DND-41 (cell line): ENCODE results near the gene MAPK10.

Experiments used
- ATAC-seq: fragments of 200-7000 bp; cut with Tn5 transposase; 3 replicates; pipeline ENCODE4 v1.9.1; 2021; ENCODE audit warnings: low read depth; ENCODE audit not compliant: insufficient read depth
- DNase-seq: peaks from one replicate; pipeline ENCODE4 v3.0.0-alpha.2; 2020
- H2AFZ ChIP-seq: 2 replicates; pipeline ENCODE4 v1.6.0; 2012; ENCODE audit warnings: low read depth, low read length
- H3K27ac ChIP-seq: 2 replicates; pipeline ENCODE4 v1.5.1; 2012; ENCODE audit warnings: low read length, inconsistent platforms
- H3K27me3 ChIP-seq: fragments of 200-600 bp; sonication (generic); 2 replicates; pipeline ENCODE4 v1.6.0; 2012; ENCODE audit warnings: low read length, mild to moderate bottlenecking, inconsistent platforms; ENCODE audit not compliant: insufficient read depth, poor library complexity
- H3K36me3 ChIP-seq: 2 replicates; pipeline ENCODE4 v1.5.1; 2012; ENCODE audit warnings: low read length, inconsistent platforms; ENCODE audit not compliant: insufficient read depth
- H3K4me1 ChIP-seq: 2 replicates; pipeline ENCODE4 v1.5.1; 2012; ENCODE audit warnings: mild to moderate bottlenecking, low read length; ENCODE audit not compliant: insufficient read depth
- H3K4me2 ChIP-seq: 2 replicates; pipeline ENCODE4 v1.6.0; 2012; ENCODE audit warnings: mild to moderate bottlenecking, moderate library complexity, low read length, inconsistent platforms; ENCODE audit not compliant: insufficient read depth
- H3K4me3 ChIP-seq, 2 experiments: fragments of 200-600 bp in 1 of 2; shearing (Covaris generic) in 1 of 2; 2 replicates each; pipeline ENCODE4 v1.5.1; 2012 to 2016; ENCODE audit warnings: inconsistent platforms in 2 of 2, low read length in 2 of 2, mild to moderate bottlenecking in 2 of 2, low read depth in 1 of 2, moderate library complexity in 1 of 2
- H3K79me2 ChIP-seq: 2 replicates; pipeline ENCODE4 v1.6.0; 2012; ENCODE audit warnings: low read length, inconsistent platforms; ENCODE audit not compliant: insufficient read depth
- H3K9ac ChIP-seq: 2 replicates; pipeline ENCODE4 v1.6.0; 2012; ENCODE audit warnings: low read depth, mild to moderate bottlenecking, inconsistent platforms, low read length, moderate library complexity
- H3K9me3 ChIP-seq: 2 replicates; pipeline ENCODE4 v1.5.1; 2012; ENCODE audit warnings: low read length, moderate library complexity, mild to moderate bottlenecking, inconsistent platforms; ENCODE audit not compliant: insufficient read depth, severe bottlenecking
- H4K20me1 ChIP-seq: 2 replicates; pipeline ENCODE4 v1.6.0; 2012; ENCODE audit warnings: low read length; ENCODE audit not compliant: insufficient read depth
- EZH2 ChIP-seq: IDR thresholded peaks from 3 replicates; pipeline ENCODE4 v1.6.1; 2012; ENCODE audit warnings: borderline replicate concordance, low read depth, mild to moderate bottlenecking, moderate library complexity, low read length, inconsistent platforms; ENCODE audit not compliant: severe bottlenecking
- TF ChIP-seq, protein P1 (sequence below): IDR thresholded peaks from 2 replicates; pipeline ENCODE4 v1.5.1; 2012; ENCODE audit warnings: borderline replicate concordance, low read length, moderate library complexity, mild to moderate bottlenecking; ENCODE audit not compliant: poor library complexity, severe bottlenecking; ENCODE audit errors: extremely low read depth

Gene MAPK10

DNA sequence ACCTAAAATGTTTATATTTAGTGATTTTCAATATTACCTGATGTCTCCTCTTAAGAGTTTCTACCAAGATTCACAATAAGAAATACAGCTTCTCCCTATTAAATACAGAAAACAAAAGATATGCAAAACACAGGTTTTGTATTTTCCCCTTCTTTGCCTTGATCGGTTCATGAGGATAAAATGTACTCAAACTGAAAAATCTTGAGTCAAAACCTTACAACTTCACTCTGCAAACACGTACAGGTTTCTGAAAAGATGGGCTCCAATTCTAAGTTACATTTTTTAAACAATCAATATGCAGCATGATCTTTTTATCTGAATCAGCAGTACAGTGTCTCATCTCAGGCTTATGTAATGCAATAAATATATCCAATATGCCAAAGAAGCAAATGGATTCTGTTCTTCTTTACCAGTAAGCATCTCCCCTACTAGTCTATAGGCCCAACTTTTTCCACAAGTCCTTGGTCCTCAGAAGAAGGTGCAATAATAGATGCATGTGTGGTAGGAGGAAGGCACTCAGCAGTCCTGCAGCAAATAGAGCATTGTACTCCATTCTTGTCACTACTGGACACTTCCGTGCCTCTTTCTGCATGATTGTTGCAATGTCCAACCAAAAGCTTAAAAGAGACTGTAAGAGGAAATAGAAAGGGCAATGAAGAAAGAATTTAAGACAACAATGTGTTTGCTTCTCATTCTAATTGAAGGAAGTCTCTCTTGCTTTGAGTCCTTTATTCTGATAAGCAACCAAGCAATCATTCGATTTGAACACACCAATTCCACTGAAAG lies 3.2 kb downstream of the MAPK10 start:
- Histone ChIP-seq H3K4me3 (no peak overlapping the region), H4K20me1 (no peaks in the 10 kb centered on the region), H3K27me3 (peaks cover 5% of the 10 kb centered on the region), H2AFZ (no peak overlapping the region), H3K36me3 (no peaks in the 10 kb centered on the region), H3K4me1 (peaks cover 16% of the 10 kb centered on the region), H3K27ac (no peak overlapping the region), H3K4me2 (no peak overlapping the region), H3K9me3 (no peaks in the 10 kb centered on the region), H3K9ac (no peak overlapping the region), H3K79me2 (no peaks in the 10 kb centered on the region)
- TF ChIP-seq, protein P1, sequence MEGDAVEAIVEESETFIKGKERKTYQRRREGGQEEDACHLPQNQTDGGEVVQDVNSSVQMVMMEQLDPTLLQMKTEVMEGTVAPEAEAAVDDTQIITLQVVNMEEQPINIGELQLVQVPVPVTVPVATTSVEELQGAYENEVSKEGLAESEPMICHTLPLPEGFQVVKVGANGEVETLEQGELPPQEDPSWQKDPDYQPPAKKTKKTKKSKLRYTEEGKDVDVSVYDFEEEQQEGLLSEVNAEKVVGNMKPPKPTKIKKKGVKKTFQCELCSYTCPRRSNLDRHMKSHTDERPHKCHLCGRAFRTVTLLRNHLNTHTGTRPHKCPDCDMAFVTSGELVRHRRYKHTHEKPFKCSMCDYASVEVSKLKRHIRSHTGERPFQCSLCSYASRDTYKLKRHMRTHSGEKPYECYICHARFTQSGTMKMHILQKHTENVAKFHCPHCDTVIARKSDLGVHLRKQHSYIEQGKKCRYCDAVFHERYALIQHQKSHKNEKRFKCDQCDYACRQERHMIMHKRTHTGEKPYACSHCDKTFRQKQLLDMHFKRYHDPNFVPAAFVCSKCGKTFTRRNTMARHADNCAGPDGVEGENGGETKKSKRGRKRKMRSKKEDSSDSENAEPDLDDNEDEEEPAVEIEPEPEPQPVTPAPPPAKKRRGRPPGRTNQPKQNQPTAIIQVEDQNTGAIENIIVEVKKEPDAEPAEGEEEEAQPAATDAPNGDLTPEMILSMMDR: no peak
- TF ChIP-seq EZH2: no peak
- no peak for DNase-seq
- ATAC-seq: no peak

GRCh38 chr4:86354390-86354789 lies 5.5 kb downstream of the MAPK10 start:
- Histone ChIP-seq H3K4me3 (no peak overlapping the region), H3K27ac (no peak overlapping the region), H3K79me2 (no peaks in the 10 kb centered on the region), H3K4me1 (peaks cover under 1% of the 10 kb centered on the region; the same call in 1 of the 2 replicates), H3K9me3 (no peaks in the 10 kb centered on the region), H2AFZ (no peak overlapping the region), H3K4me2 (no peak overlapping the region), H3K36me3 (no peaks in the 10 kb centered on the region), H3K9ac (no peak overlapping the region), H4K20me1 (no peaks in the 10 kb centered on the region), H3K27me3 (peaks cover 5% of the 10 kb centered on the region)
- TF ChIP-seq EZH2: no peak
- TF ChIP-seq, protein P1: no peak
- no peak for ATAC-seq
- DNase-seq: no peak

DNA sequence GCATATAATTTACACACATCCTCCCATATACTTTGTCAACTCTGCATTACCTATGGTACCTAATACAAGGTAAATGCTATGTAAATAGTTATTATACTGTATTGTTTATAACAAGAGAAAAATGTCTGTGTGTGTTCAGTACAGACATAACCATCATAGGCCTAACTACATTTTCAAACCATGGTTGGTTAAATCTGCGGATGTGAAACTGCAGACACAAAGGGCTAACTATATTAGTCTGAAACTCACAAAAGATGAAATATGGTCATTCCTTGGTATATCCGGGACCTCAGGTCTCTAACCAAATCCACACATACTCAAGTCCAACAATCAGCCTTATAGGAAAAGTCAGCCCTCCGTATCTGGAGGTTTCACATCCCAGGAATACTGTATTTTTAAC lies 13.5 kb downstream of the MAPK10 start:
- H3K4me1 ChIP-seq: no peaks in the 10 kb centered on the region
- H3K27ac ChIP-seq: no peak overlapping the region
- no peaks in the 10 kb centered on the region for H3K79me2 ChIP-seq
- no peak overlapping the region for H3K4me3 ChIP-seq
- H2AFZ ChIP-seq: no peak overlapping the region
- TF ChIP-seq, protein P1: no peak
- no peak for TF ChIP-seq EZH2
- no peak for DNase-seq
- H3K9me3 ChIP-seq: no peaks in the 10 kb centered on the region
- H3K4me2 ChIP-seq: no peak overlapping the region
- no peaks in the 10 kb centered on the region for H4K20me1 ChIP-seq
- no peaks in the 10 kb centered on the region for H3K36me3 ChIP-seq
- no peak for ATAC-seq
- no peak overlapping the region for H3K9ac ChIP-seq
- H3K27me3 ChIP-seq: no peaks in the 10 kb centered on the region
